Body of pancreas (tissue), 4 donors: ENCODE measurements around the gene IRF3. TPM values are rescaled to one million over a fixed set of nuclear protein-coding genes. Genes with fewer than 3 reads are reported as not detected.
"Not testable (repeated sequence)": the region's sequence is repeated elsewhere in the genome, so short reads cannot be mapped to it uniquely, and the experiment has no call there.

Experiments
- ATAC-seq: fragments of 150-250 bp; one replicate; pipeline ENCODE4 v1.9.1; 2016
- DNase-seq, 4 donors: peaks; one replicate each; pipeline ENCODE4 v3.0.0-alpha.2; 2019
- H3K27ac ChIP-seq, 4 donors: fragments of 200-600 bp; sonication (generic); 1 replicate in 3 of 4; 2 replicates in 1 of 4; pipeline versions ENCODE4 v1.5.1 to v1.6.1; 2016 to 2019; ENCODE audit warnings: mild to moderate bottlenecking in 1 of 4, mixed read lengths in 1 of 4, moderate library complexity in 1 of 4
- H3K27me3 ChIP-seq, 2 donors: fragments of 200-600 bp; sonication (generic); one replicate each; pipeline ENCODE4 v1.6.0; 2016; ENCODE audit warnings: mild to moderate bottlenecking in 1 of 2
- H3K36me3 ChIP-seq, 2 donors: fragments of 200-600 bp; sonication (generic); replicated peaks in 1 of 2; 2 replicates each; pipeline ENCODE4 v1.5.1; 2016; ENCODE audit warnings: low read depth in 2 of 2; ENCODE audit not compliant: insufficient read depth in 1 of 2
- H3K4me1 ChIP-seq: fragments of 200-600 bp; sonication (generic); one replicate; pipeline ENCODE4 v1.6.0; 2016
- H3K4me3 ChIP-seq, 2 donors: fragments of 200-600 bp; sonication (generic); 1 replicate in 1 of 2; 2 replicates in 1 of 2; pipeline ENCODE4 v1.5.1; 2016 to 2019
- H3K9me3 ChIP-seq, 3 donors: fragments of 200-600 bp; sonication (generic); 1 replicate in 2 of 3; 2 replicates in 1 of 3; pipeline ENCODE4 v1.5.1; 2016
- POLR2A ChIP-seq, 3 donors: fragments of 450-650 bp; IDR thresholded peaks; one replicate each; pipeline ENCODE4 v1.6.1; 2016; ENCODE audit warnings: antibody characterized with exemption in 3 of 3, mild to moderate bottlenecking in 2 of 3
- WGBS, 2 donors: methylation state at CpG; one replicate each; pipeline ENCODE4 v1.1.5; 2017; 5-methylcytosine and 5-hydroxymethylcytosine counted together
- intact Hi-C: fragments of 100-400 bp; cut with DNase I; formaldehyde crosslinking; loops from one replicate; pipeline ENCODE4 v1.15.1; 2023
- total RNA-seq, 2 donors: library from RNA; depleted of rRNA; stranded (reverse); fragments of >200 nt; gene quantifications; one replicate each; pipeline ENCODE4 v1.1.0, GENCODE V29; 2016
- TF ChIP-seq, protein P1 (sequence below), 7 experiments: fragments of 450-650 bp in 4 of 7; fragments of 200-600 bp in 3 of 7; sonication (generic) in 3 of 7; IDR thresholded peaks; one replicate each; pipeline ENCODE4 v1.5.1; 2016 to 2019; ENCODE audit warnings: antibody characterized with exemption in 7 of 7

Gene IRF3
- total RNA-seq, 2 donors from 2014 or later = 46.7 to 134 TPM

DNA sequence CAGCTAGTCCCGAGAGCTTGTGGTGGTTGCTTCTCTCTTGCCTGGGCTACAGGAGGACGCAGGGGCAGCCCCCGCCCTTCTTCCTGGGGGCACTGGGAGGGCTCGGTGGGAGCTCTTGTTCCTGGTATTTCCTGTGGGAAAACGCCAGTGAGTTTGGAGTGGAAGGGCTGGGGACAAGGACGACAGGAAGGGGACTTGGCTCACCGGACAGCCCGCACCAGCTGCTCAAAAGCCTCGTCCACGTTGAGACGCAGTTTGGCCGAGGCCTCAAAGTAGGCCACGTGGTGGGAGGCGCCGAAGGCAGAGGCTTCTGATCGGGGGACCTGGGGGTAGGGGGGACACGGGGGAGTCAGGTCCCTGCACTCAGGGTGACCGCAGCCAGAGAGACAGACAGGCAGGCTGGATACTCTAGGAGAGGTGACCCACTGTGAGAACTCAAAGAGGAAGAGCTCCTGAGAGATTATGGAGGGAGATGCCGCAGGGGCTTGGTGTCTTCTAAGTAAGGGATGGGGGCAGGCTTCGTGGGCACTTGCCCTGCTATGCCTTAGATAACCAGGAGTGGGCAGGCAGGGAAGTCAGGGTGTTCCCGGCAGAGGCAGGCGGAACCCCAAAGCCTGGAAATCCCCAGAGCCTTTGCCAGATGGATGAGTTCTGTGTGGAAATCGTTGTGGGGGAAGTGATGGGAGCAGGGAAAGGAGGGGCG, 30.0 kb downstream of the IRF3 start:
- Histone ChIP-seq H3K4me3 (no peak overlapping the region), H3K27me3 (no peaks in the 10 kb centered on the region), H3K27ac (peak overlapping the region in 1 of 4 donors; percentile 26), H3K4me1 (peaks cover 37% of the 10 kb centered on the region), H3K9me3 (no peaks in the 10 kb centered on the region), H3K36me3 (no peaks in the 10 kb centered on the region)
- ATAC-seq (no peak), DNase-seq (no peak)
- 50 to 59% methylated on average over 17 to 23 of the region's 24 CpGs for WGBS, 2 donors
- no peak for TF ChIP-seq POLR2A (IDR thresholded peaks at IDR 0.05)
- TF ChIP-seq, protein P1, sequence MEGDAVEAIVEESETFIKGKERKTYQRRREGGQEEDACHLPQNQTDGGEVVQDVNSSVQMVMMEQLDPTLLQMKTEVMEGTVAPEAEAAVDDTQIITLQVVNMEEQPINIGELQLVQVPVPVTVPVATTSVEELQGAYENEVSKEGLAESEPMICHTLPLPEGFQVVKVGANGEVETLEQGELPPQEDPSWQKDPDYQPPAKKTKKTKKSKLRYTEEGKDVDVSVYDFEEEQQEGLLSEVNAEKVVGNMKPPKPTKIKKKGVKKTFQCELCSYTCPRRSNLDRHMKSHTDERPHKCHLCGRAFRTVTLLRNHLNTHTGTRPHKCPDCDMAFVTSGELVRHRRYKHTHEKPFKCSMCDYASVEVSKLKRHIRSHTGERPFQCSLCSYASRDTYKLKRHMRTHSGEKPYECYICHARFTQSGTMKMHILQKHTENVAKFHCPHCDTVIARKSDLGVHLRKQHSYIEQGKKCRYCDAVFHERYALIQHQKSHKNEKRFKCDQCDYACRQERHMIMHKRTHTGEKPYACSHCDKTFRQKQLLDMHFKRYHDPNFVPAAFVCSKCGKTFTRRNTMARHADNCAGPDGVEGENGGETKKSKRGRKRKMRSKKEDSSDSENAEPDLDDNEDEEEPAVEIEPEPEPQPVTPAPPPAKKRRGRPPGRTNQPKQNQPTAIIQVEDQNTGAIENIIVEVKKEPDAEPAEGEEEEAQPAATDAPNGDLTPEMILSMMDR (IDR thresholded peaks at IDR 0.05) = no peak
- intact Hi-C loops = loop anchor here (5.0 kb wide), 1 partner anchor 38 kb away; no protein-coding TSS in a partner anchor

DNA sequence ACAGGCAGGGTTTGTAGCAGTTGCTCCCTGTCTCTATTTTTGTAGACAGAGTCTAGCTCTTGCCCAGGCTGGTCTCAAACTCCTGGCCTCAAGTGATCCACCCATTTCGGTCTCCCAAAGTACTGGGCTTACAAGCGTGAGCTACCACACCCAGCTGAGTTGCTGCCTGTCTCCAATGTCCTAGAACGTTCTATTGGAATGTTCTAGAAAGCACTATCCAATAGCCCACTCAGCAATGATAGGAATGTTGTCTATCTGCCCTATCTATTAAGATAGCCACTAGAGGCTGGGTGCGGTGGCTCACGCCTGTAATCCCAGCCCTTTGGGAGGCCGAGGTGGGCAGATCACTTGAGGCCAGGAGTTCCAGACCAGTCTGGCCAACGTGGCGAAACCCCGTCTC, 32.4 kb downstream of the IRF3 start:
- H3K27me3 ChIP-seq, ATAC-seq, H3K36me3 ChIP-seq, DNase-seq, intact Hi-C loops, H3K4me3 ChIP-seq, H3K27ac ChIP-seq, H3K9me3 ChIP-seq: not testable (repeated sequence)
- 74 to 78% methylated on average over 9 of the region's 9 CpGs for WGBS, 2 donors
- H3K4me1 ChIP-seq = peaks cover 21% of the 10 kb centered on the region

DNA sequence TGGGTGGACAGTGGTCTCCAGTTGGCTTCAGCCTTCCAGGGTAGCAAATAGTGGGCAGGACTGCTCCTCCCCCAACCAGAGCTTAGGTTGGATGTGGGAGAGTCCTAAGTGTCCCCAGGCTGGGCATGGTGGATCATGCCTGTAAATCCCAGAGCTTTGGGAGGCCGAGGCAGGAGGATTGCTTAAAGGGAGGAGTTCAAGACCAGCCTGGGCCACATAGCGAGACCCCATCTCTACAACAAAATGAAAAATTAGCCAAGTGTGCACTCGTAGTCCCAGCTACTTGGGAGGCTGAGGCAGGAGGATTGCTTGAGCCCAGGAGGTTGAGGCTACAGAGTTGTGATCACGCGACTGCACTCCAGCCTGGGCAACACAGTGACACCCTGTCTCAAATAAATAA, 33.1 kb downstream of the IRF3 start:
- no peak for TF ChIP-seq POLR2A (IDR thresholded peaks at IDR 0.05)
- Histone ChIP-seq H3K4me1 (peaks cover 15% of the 10 kb centered on the region), H3K36me3 (no peaks in the 10 kb centered on the region), H3K27me3 (no peaks in the 10 kb centered on the region), H3K9me3 (no peaks in the 10 kb centered on the region), H3K4me3 (no peak overlapping the region), H3K27ac (no peak overlapping the region)
- ATAC-seq (no peak), DNase-seq (no peak)
- intact Hi-C loops = no loop called here
- WGBS, 2 donors = 91 to 96% methylated on average over 4 to 5 of the region's 5 CpGs

DNA sequence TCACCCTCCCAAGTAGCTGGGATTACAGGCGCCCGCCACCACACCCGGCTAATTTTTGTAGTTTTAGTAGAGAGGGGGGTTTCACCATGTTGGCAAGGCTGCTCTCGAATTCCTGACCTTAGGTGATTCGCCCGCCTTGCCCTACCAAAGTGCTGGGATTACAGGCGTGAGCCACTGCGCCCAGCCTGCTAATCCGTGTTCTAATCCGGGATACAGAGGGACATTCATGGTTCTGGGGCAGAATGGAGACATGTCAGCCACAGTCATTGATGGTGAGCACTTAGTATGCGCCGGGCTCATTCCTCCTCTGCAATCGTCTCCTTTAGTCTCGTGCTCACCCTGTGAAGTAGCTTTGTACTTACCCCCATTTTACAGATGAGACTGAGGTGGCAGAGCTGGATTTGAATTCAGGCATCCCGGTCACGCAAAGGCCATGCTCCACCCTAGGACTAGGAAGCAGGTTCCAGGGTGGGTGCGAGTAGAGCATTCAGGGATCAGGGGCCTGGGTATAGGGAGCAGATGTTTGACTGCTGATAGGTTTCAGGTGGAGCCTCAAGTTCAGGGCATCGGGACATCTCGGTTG, 34.0 kb downstream of the IRF3 start:
- 82 to 86% methylated on average over 11 to 18 of the region's 19 CpGs for WGBS, 2 donors
- no peak for DNase-seq
- Histone ChIP-seq H3K4me3 (no peak overlapping the region), H3K27ac (peak overlapping the region in 3 of 4 donors; percentile 55 to 71 (median 69)), H3K36me3 (peaks cover 0 to 5% of the 10 kb centered on the region in 2 donors), H3K9me3 (no peaks in the 10 kb centered on the region), H3K4me1 (peaks cover 15% of the 10 kb centered on the region), H3K27me3 (no peaks in the 10 kb centered on the region)
- intact Hi-C loops = no loop called here
- no peak for TF ChIP-seq POLR2A (IDR thresholded peaks at IDR 0.05)
- TF ChIP-seq, protein P1 (IDR thresholded peaks at IDR 0.05) = no peak
- no peak for ATAC-seq

DNA sequence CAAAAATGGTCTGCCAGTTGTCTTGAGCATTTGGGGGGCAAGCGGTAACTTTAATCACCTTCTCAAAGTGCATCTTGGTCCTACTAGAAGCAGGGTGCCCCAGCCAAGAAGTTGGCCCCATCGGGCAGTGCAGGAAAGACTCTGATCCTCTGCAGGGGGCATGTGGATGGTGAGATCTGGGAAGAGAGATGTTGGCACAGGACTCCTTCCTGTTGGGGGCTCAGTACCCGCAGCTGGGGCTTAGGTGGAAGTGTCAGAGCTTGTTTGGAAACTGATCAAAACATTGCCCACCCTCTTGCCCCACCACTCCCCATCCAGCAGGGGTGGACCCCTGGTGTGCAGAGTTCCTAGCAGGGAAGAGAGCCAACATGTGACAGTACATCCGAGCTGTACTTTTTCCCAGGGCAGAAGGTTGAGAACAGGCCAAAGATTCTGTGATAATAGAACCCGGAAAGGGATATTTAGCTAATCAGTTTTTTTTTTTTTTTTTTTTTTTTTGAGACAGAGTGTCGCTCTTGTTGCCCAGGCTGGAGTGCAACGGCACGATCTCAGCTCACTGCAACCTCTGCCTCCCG, 34.6 kb downstream of the IRF3 start:
- peak in 2 of 4 donors; percentile 35 to 55 for DNase-seq
- WGBS, 2 donors = 21 to 28% methylated on average over 8 to 9 of the region's 9 CpGs
- intact Hi-C loops = no loop called here

More for the DNA sequence above, 34.6 kb downstream of the IRF3 start:
- peak; percentile 69 for ATAC-seq
- Histone ChIP-seq H3K27me3 (no peaks in the 10 kb centered on the region), H3K4me3 (no peak overlapping the region), H3K9me3 (no peaks in the 10 kb centered on the region), H3K27ac (peak overlapping the region in 3 of 4 donors; percentile 55 to 71 (median 69)), H3K36me3 (peaks cover 0 to 5% of the 10 kb centered on the region in 2 donors), H3K4me1 (peaks cover 15% of the 10 kb centered on the region)
- TF ChIP-seq, protein P1 (IDR thresholded peaks at IDR 0.05) = no peak
- TF ChIP-seq POLR2A (IDR thresholded peaks at IDR 0.05) = no peak
